Activated CD8-positive, alpha-beta memory T cell treated with anti-CD3 and anti-CD28 coated beads, Interleukin-2, amount 50 U/mL, for 1 hour (primary cell): Measurements from ENCODE around the gene SLC66A3.

Experiments
- DNase-seq: peaks from one replicate; pipeline ENCODE4 v3.0.0-alpha.2; 2020; ENCODE audit errors: extremely low read depth

SLC66A3 gene

GRCh38 chr2:11213975-11214374 lies 58.7 kb downstream of the SLC66A3 start:
- DNase-seq, result no peak

- no peak for DNase-seq
These were observed 59.5 kb downstream of the SLC66A3 start for GRCh38 chr2:11214770-11215169.

- no peak for DNase-seq
These were observed 60.1 kb downstream of the SLC66A3 start for GRCh38 chr2:11215407-11215806.

GRCh38 chr2:11220445-11220844 lies 65.2 kb downstream of the SLC66A3 start:
- no peak for DNase-seq

- no peak for DNase-seq
These were observed 67.6 kb downstream of the SLC66A3 start for GRCh38 chr2:11222845-11223244.

GRCh38 chr2:11224887-11225286 lies 69.6 kb downstream of the SLC66A3 start:
- DNase-seq, result no peak

- no peak for DNase-seq
These were observed 72.3 kb downstream of the SLC66A3 start for GRCh38 chr2:11227595-11227994.
